K562 (cell line): ENCODE measurements around the gene B3GALT6. TPM values are rescaled to one million over a fixed set of nuclear protein-coding genes. Genes with fewer than 3 reads are reported as not detected.

Experiments used
- CBX1 ChIP-seq: sonication (generic); IDR thresholded peaks from 2 replicates; pipeline ENCODE4 v1.6.1; 2016; ENCODE audit warnings: antibody characterized with exemption, low read depth, mild to moderate bottlenecking
- FOXM1 ChIP-seq, 2 experiments: fragments of 450-650 bp in 1 of 2; sonication (generic) in 1 of 2; formaldehyde crosslinking in 1 of 2; IDR thresholded peaks; 2 replicates each; pipeline versions ENCODE4 v1.6.1 to v1.9.0; 2017 to 2022; ENCODE audit warnings: low read depth in 2 of 2, mild to moderate bottlenecking in 2 of 2, missing genetic modification reagents in 1 of 2, moderate library complexity in 1 of 2
- HDAC6 ChIP-seq: IDR thresholded peaks from 2 replicates; pipeline ENCODE4 v1.6.1; 2012; ENCODE audit warnings: low read depth, mild to moderate bottlenecking, control low read depth, inconsistent platforms, low read length, moderate library complexity
- JUNB ChIP-seq: fragments of 450-650 bp; formaldehyde crosslinking; conservative IDR thresholded peaks from 2 replicates; pipeline ENCODE4 v1.4.0; 2020; ENCODE audit warnings: mild to moderate bottlenecking
- KDM4B ChIP-seq, 2 experiments: fragments of 450-650 bp in 1 of 2; sonication (generic) in 1 of 2; IDR thresholded peaks; 2 replicates each; pipeline ENCODE4 v1.6.1; 2016 to 2017; ENCODE audit warnings: borderline replicate concordance in 2 of 2, antibody characterized with exemption in 1 of 2, low read depth in 1 of 2, mild to moderate bottlenecking in 1 of 2
- MLX ChIP-seq, 2 experiments: fragments of 450-650 bp in 1 of 2; sonication (generic) in 1 of 2; formaldehyde crosslinking; conservative IDR thresholded peaks; 2 replicates each; pipeline versions ENCODE4 v1.4.0 to v1.8.1; 2020 to 2022; ENCODE audit warnings: mild to moderate bottlenecking in 1 of 2, missing genetic modification reagents in 1 of 2
- NFATC3 ChIP-seq: fragments of 450-650 bp; IDR thresholded peaks from 2 replicates; pipeline ENCODE4 v1.6.1; 2017; ENCODE audit warnings: mild to moderate bottlenecking
- PML ChIP-seq: IDR thresholded peaks from 2 replicates; pipeline ENCODE4 v1.6.1; 2012; ENCODE audit warnings: low read length, inconsistent platforms
- SP1 ChIP-seq: sonication (generic); formaldehyde crosslinking; IDR thresholded peaks from 2 replicates; pipeline ENCODE4 v1.8.1; 2022; ENCODE audit warnings: mild to moderate bottlenecking, missing genetic modification reagents
- XRCC5 ChIP-seq: fragments of 200-400 bp; formaldehyde crosslinking; IDR thresholded peaks from 2 replicates; pipeline ENCODE4 v1.6.1; 2017; ENCODE audit warnings: low read depth, mild to moderate bottlenecking, low read length
- ZBTB11 ChIP-seq, 3 experiments: fragments of 200-800 bp in 1 of 3; fragments of 250-450 bp in 1 of 3; fragments of 450-650 bp in 1 of 3; sonication (Bioruptor Pico) in 1 of 3; sonication (Bioruptor generic) in 1 of 3; formaldehyde crosslinking in 1 of 3; IDR thresholded peaks; 2 replicates each; pipeline versions ENCODE4 v1.6.1 to v1.8.0; 2016 to 2022; ENCODE audit warnings: mild to moderate bottlenecking in 2 of 3, missing genetic modification characterization in 2 of 3, missing compliant biosample characterization in 1 of 3, moderate library complexity in 1 of 3
- ZFX ChIP-seq: sonication (generic); formaldehyde crosslinking; IDR thresholded peaks from 2 replicates; pipeline ENCODE4 v1.8.0; 2022; ENCODE audit warnings: mild to moderate bottlenecking, missing genetic modification reagents, moderate library complexity
- ZNF586 ChIP-seq: fragments of 450-650 bp; formaldehyde crosslinking; conservative IDR thresholded peaks from 2 replicates; pipeline ENCODE4 v1.4.0; 2020; ENCODE audit warnings: mild to moderate bottlenecking, moderate library complexity
- polyA plus RNA-seq, 8 experiments: library from polyadenylated mRNA; depleted of rRNA in 4 of 8; stranded (reverse) in 5 of 8; unstranded in 3 of 8; fragments of >200 nt; fragmentation: Nextera tagmentation in 2 of 8; fragmentation: Illumina TruSeq in 1 of 8; extraction: Ambion mirVana in 2 of 8; extraction: Trizol in 1 of 8; gene quantifications; 2 replicates each; pipeline versions ENCODE4 v1.2.1 to v1.2.3, GENCODE V29; 2011 to 2014; ENCODE audit warnings: inconsistent platforms in 1 of 8, missing spikeins in 1 of 8
- total RNA-seq, 7 experiments: library from RNA; depleted of rRNA in 6 of 7; stranded (reverse); fragments of >200 nt in 6 of 7; fragmentation: Illumina TruSeq in 2 of 7; extraction: Trizol in 2 of 7; gene quantifications; 2 replicates each; pipeline versions ENCODE4 v1.2.1 to v1.2.3, GENCODE V29; 2011 to 2021; ENCODE audit warnings: low replicate concordance in 1 of 7
- TF ChIP-seq, protein P1 (sequence below): fragments of 450-650 bp; IDR thresholded peaks from 2 replicates; pipeline ENCODE4 v1.7.0; 2016; ENCODE audit warnings: borderline replicate concordance
- TF ChIP-seq, protein P2 (sequence below), 2 experiments: fragments of 200-800 bp in 1 of 2; sonication (Bioruptor generic) in 1 of 2; sonication (generic) in 1 of 2; formaldehyde crosslinking in 1 of 2; IDR thresholded peaks in 1 of 2; conservative IDR thresholded peaks in 1 of 2; 2 replicates each; pipeline versions ENCODE4 v1.5.0 to v1.6.1; 2016 to 2020; ENCODE audit warnings: missing compliant biosample characterization in 1 of 2, missing genetic modification characterization in 1 of 2, missing genetic modification reagents in 1 of 2

The B3GALT6 gene
- total and polyA plus RNA-seq, 9 of the 15 experiments (the other 6 are each of a cell fraction or from before 2014, with no cell fraction given): 0.68 to 29.8 (median 9.9) TPM

DNA sequence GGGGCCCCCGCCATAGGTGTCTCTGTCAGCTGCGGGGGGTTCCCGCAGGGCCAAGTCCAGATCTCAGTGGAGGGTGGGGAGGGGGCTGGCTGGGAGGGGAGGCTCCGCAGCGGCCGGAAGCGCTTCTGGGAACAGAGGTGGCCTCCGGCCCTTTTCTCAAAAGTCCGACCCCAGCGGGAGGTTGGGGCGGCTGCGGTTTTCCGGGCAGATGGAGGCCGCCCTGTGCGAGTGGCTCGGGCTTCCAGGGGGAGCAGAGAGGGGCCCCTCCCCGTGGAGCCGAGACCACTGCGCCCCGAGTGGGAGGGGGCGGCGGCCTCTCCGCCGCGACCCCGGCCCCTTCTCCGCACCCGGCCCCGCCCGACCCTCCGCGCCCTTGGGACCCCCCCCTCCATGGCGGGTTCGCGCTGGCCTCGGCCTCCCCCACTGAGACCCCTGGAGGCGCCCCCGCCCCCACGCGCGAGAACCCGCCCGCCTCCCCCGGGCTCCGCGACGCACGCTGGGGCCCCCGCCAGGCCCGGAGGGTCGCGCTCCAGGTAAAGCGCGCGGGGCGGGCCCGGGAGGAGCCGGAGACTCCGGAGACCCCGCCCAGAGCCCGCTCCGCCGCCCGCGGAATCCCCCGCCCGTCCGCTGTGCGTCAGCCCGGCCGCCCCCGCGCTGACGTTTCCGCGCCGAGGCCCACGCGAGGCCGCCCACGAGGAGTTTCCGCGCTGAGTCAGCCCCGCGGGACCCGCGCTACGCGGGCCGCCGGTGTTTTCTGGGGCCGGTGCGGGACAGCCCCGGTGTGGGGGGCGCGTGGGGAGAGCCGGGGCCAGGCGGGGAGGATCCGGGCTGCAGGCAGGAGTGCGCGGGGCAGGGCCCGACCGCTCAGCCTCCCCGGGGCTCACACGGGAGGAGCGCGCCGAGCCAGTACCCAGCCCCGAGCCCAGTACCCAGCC lies 30.9 kb upstream of the B3GALT6 start (continued):
- TF ChIP-seq, protein P1, sequence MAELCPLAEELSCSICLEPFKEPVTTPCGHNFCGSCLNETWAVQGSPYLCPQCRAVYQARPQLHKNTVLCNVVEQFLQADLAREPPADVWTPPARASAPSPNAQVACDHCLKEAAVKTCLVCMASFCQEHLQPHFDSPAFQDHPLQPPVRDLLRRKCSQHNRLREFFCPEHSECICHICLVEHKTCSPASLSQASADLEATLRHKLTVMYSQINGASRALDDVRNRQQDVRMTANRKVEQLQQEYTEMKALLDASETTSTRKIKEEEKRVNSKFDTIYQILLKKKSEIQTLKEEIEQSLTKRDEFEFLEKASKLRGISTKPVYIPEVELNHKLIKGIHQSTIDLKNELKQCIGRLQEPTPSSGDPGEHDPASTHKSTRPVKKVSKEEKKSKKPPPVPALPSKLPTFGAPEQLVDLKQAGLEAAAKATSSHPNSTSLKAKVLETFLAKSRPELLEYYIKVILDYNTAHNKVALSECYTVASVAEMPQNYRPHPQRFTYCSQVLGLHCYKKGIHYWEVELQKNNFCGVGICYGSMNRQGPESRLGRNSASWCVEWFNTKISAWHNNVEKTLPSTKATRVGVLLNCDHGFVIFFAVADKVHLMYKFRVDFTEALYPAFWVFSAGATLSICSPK: no peak
- TF ChIP-seq ZNF586 (CRISPR knock-in tag) (no peak), ZBTB11 (CRISPR knock-in tag; IDR thresholded peaks at IDR 0.05) (no peak), XRCC5 (no peak), JUNB (CRISPR knock-in tag) (no peak), MLX (CRISPR knock-in tag; conservative IDR thresholded peaks at IDR 0.05) (no peak), FOXM1 (IDR thresholded peaks at IDR 0.05; ENCODE audit: low read depth) (no peak), FOXM1 (CRISPR knock-in tag; IDR thresholded peaks at IDR 0.05; ENCODE audit: low read depth) (no peak), HDAC6 (no peak), PML (no peak), KDM4B (IDR thresholded peaks at IDR 0.05; ENCODE audit: borderline replicate concordance in 2 of 2, low read depth in 1 of 2) (no peak), SP1 (CRISPR knock-in tag) (peak; percentile 60; the same call in 1 of the 2 replicates), ZFX (peak; percentile 78), CBX1 (peak; percentile 66; the same call in 1 of the 2 replicates), NFATC3 (no peak)
- TF ChIP-seq, protein P2, sequence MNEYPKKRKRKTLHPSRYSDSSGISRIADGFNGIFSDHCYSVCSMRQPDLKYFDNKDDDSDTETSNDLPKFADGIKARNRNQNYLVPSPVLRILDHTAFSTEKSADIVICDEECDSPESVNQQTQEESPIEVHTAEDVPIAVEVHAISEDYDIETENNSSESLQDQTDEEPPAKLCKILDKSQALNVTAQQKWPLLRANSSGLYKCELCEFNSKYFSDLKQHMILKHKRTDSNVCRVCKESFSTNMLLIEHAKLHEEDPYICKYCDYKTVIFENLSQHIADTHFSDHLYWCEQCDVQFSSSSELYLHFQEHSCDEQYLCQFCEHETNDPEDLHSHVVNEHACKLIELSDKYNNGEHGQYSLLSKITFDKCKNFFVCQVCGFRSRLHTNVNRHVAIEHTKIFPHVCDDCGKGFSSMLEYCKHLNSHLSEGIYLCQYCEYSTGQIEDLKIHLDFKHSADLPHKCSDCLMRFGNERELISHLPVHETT (CRISPR knock-in tag; conservative IDR thresholded peaks at IDR 0.05 in 1 of 2, IDR thresholded peaks at IDR 0.05 in 1 of 2): peak in 1 of 2 experiments; percentile 90; a peak in 2 of 4 replicates
